ENCODE results near the gene GET4.
"Not testable (repeated sequence)": the region's sequence is repeated elsewhere in the genome, so short reads cannot be mapped to it uniquely, and the experiment has no call there.

GET4 gene

GRCh38 chr7:871900-872537 lies 4.3 kb upstream of the GET4 start:
- DNase-seq (ENCODE audit: low spot score): no peak

GRCh38 chr7:872685-873084 lies 3.7 kb upstream of the GET4 start:
- DNase-seq (ENCODE audit: low spot score): not testable (repeated sequence)

GRCh38 chr7:873367-874002 lies 2.9 kb upstream of the GET4 start:
- DNase-seq (ENCODE audit: low spot score): peak; percentile 91

- no peak for DNase-seq (ENCODE audit: low spot score)
Measured at GRCh38 chr7:874031-874749, 2.2 kb upstream of the GET4 start.

DNA sequence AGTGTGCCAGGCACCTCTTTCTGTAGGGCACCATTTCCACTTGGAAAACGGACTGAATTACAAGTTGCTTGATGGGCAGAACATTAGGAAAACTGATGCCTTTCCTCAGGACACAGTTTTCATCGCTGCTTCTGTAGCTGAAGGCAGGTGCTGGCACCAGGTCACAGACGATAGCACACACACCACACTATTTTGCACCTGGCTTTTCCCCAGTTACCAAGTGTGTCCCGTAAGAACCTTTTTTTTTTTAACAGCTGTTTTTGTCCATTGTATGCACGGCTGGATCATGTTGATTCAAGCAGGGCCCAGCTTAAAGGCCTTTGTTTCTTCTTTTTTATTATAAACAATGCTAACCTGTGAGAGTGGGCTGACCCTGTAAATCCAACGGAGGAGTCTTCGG lies 1.3 kb upstream of the GET4 start:
- no peak for DNase-seq (ENCODE audit: low spot score)

DNA sequence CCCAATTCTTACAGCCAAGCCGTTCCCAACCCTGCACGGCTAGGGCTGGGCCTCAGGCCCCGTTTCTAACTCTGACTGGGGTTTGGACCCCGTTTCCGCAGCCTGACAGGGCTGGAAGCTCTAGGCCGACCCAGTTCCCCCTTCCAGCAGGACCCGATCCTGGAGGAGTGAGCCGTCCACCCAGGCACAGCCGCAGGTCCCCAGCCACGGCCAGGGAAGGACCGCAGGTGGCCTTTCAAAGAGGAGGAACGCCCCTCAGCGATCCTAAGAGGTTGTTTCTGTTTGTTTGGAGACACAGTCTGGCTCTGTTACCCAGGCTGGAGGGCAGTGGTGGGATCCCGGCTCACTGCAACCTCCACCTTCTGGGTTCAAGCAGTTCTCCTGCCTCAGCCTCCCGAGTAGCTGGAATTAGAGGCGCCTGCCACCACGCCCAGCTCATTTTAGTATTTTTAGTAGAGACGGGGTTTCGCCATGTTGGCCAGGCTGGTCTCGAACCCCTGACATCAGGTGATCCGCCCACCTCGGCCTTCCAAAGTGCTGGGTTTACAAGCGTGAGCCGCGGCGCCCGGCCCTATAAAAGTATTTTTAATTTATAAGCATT lies 778 bp upstream of the GET4 start:
- no peak for DNase-seq (ENCODE audit: low spot score)

DNA sequence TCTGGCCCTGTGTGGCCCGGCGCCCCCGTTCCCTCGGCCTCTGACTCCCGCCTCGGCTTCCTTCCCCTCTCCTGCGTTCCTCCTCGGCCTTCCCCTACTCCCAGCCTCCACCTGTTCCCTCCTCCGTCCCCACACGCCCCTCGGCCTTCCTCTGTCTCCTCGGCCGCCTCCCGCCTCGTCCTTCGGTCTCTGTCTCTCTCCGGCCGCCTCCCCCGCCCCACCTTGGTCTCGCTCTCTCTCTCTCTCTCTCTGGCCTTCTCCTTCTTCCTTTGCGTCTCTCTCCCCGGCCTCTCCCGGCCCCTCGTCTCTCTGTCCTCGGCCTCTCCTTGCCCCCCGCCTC lies 588 bp downstream of the GET4 start:
- DNase-seq (ENCODE audit: low spot score): peak; percentile 71

DNA sequence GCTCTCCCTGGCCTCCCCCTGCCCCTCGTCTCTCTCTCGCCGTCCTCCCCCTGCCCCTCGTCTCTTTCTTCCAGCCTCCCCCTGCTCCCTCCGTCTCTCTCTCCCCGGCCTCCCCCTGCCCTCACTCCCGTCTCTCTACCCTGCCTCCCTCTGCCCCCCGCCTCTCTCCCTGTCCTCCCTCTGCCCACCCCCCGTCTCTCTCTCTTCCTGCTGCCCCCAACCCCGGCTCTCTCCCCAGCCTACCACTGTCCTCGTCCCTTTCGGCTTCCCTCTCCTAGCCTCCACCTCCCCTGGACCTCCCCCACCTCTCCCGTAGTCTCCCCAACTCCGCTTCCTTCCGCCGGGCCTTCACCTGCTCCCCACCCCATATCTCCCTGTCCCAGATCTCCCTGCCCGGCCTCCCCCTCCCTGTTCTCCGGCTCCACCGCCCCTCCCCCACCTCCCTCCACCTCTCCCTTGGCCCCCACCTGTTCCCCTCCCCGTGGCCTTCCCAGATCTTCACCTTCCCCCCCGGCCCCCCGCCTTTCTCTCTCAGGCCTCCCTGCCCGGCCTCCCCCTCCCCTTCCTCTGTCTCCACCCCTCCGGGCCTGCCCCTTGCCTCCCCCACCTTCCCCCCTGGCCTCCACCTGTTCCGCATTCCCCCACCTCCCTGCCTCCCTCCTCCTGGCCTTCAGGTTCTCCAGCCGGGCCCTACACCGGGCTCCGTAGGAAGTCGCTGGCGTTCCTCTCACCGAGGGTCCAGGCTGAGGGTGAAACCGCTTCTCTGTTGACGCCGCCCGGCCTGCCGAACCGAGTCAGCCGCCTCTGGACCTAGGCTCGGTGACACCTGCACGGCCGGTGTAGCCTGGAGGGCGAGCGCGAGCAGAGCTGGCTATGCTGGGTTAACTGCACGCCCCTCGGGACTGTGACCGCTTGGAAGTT lies 1.2 kb downstream of the GET4 start:
- peak; percentile 49 for DNase-seq (ENCODE audit: low spot score)

GRCh38 chr7:879093-879492 lies 2.7 kb downstream of the GET4 start:
- DNase-seq (ENCODE audit: low spot score): no peak

GRCh38 chr7:879706-880105 lies 3.4 kb downstream of the GET4 start:
- DNase-seq (ENCODE audit: low spot score): no peak

GRCh38 chr7:880450-880849 lies 4.1 kb downstream of the GET4 start:
- DNase-seq (ENCODE audit: low spot score): no peak

GRCh38 chr7:881441-882234 lies 5.3 kb downstream of the GET4 start:
- no peak for DNase-seq (ENCODE audit: low spot score)

- no peak for DNase-seq (ENCODE audit: low spot score)
Measured at GRCh38 chr7:882336-883035, 6.1 kb downstream of the GET4 start.

DNA sequence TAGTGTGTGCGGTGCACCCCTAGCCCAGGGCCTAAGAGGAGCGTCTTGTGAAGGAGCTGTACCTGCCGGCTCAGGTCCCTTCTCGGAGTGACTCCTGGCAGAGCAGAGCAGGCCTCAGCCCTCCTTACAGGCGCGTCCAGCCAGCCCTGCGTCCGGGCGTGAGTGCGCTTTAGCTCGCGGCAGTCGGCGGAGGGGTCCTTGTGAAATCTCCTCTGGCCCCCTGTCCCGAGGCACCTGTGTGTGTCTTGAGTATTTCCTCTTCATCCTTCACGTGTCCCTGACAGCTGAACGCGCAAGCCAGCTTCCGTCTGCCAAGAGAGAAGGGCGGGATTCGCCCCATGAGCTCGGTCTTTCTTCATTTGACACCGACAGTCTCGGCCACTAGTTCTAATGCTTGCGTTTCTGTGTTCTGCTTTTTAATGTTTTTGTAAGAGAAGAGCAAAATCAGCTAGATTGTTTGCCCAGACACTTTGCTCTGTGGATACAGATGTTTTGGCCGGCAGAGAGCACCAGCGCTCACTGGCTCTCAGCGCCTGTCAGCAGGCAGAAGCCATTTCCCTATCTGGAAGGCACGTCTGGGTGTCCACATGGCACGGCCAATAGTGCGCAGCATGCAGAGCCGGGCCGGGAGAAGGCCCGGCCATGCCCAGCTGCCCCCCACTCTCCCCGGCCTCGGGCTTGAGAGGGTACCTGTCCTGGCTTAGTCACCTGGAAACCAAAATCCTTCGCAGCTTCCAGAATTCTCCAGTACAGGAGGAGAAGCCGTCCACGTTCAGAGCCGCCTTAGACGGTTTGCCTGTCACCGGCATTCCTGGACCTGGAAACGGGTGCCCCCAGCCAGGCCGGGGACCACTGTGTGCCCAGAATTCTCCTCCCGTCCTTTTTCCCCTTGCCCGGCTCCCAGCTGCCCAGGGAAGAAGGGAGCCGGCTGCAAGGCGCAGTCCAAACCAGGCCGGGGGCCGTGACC lies 7.0 kb downstream of the GET4 start:
- DNase-seq (ENCODE audit: low spot score): no peak

DNA sequence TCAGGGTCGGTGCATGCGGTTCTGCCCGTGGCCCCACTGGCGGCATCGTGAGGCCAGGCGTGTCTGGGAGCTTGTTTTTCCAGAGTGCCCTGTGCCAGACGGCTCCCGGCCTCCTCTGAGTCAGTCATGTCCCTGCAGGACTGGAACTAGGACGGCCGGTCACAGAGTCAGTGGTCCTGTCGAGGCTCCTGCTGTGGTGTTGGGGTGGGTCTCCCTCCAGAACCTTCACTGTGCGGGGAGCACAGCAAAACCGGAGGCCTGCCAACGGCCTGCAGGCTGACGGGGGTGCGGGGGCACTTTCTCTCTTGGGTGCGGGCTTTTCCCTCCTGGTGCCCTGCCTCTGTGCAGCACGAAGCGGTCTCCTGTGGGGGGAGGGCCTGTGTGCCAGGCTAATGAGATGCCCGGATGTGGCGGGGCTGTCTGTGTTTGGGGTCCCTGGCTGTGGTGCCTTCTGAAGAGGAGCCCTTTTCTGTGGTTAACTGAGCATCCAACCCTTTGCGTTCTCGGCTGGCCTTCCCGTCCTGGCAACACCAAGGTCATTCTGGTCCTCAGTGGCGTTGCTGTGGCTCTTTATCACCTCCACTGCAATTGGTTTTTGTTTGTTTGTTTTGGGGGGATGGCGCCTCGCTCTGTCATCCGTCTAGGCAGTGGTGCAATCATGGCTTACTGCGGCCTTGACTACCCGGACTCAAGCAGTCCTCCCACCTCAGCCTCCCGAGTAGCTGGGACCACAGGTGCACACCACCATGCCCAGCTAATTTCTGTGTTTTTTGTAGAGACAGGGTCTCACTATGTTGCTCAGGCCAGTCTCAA lies 8.0 kb downstream of the GET4 start:
- DNase-seq (ENCODE audit: low spot score): no peak

DNA sequence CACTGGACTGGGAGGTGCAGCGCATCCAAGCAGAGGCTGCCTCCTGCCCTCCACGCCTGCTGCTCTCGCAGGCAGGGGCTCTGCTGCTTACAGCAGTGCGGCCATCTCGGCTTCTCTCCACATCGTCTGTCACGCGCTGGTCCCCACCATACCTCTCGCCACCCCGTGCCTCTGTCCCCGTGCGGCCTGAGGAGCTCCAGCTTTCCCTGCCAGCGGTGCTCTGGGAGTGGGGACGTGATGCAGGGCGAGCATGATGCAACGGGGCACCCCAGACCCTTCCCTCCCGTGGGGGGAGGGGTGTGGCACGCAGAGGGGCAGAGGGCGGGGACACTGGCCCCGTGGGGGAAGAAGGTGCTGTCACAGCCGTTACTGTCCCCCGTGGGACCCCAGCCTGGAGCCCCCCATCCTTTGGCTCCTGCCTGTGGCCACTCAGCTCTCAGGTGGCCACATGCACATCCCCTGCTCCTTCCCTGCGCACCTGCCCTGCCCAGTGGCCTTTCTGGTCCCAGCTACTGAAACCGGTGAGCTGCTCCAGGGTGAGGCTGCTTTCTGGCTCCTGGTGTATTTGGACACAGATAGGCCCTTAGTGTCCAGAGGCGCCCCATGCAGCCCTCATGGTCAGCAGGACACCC lies 9.0 kb downstream of the GET4 start:
- DNase-seq (ENCODE audit: low spot score): no peak

DNA sequence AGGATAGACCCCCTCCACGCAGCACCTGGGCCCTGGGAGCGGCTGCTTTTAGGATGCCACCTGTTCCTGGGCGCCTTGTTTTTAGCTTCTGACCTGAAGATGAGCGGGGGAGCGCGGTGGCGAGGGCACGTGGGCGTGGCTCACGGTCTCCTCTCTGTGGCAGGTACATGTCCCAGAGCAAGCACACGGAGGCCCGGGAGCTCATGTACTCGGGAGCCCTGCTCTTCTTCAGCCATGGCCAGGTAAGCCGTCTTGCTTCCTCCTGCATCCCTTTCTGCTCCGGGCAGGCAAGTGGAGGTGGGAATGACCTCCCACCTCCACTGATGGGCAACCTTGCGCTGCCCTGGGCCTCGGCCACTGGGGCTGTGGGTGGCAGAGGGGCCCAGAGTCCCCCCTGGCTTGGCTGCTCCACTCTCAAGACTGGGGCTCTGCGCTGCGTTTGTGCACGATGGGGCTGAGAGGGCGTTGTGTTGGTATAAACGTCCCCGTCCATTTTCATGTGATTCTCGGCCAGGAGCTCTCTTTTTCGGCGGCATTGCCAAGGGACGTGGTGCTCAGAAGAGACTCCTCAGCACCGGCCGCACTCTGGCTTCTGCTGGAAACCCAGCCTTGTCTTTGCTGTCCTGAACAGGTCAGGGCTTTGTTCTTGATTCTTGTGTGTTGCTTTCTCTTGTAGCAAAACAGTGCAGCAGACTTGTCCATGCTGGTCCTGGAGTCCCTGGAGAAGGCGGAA lies 9.7 kb downstream of the GET4 start:
- DNase-seq (ENCODE audit: low spot score): no peak

Measured in SW480 (cell line).